H1 (cell line): Measurements from ENCODE around the gene NKD2. TPM values are rescaled to one million over a fixed set of nuclear protein-coding genes. Genes with fewer than 3 reads are reported as not detected.

Source experiments
- CTCF ChIA-PET: fragments of 300-600 bp; sonication (Branson Sonifier 250); formaldehyde crosslinking; loops from one replicate; lab custom pipeline; 2021; ENCODE audit not compliant: partially characterized antibody; lab: Charles Lee
- POLR2A ChIA-PET: fragments of 300-600 bp; sonication (Branson Sonifier 250); formaldehyde crosslinking; loops from one replicate; lab custom pipeline; 2021; ENCODE audit warnings: inconsistent platforms; ENCODE audit not compliant: partially characterized antibody; lab: Charles Lee
- DNase-seq, 2 experiments: peaks; one replicate each; pipeline versions ENCODE4 v3.0.0 to v3.0.0-alpha.2; 2010 to 2022; ENCODE audit warnings: low spot score in 2 of 2, low read depth in 1 of 2, mixed read lengths in 1 of 2
- FAIRE-seq: peaks from 2 replicates; lab custom pipeline; 2011; peaks lifted over from hg19 to GRCh38; lab: Jason Lieb, UNC
- H2AFZ ChIP-seq: 2 replicates; pipeline ENCODE4 v1.8.1; 2012; ENCODE audit warnings: low read length, inconsistent platforms
- H2AK5ac ChIP-seq: 2 replicates; pipeline ENCODE4 v1.6.1; 2013; ENCODE audit warnings: low read depth, low read length
- H2BK120ac ChIP-seq: replicated peaks from 2 replicates; pipeline ENCODE3; 2013; ENCODE audit warnings: low read depth, low read length, inconsistent platforms
- H2BK12ac ChIP-seq: 2 replicates; pipeline ENCODE4 v1.6.1; 2013; ENCODE audit warnings: low read depth, low read length
- H2BK15ac ChIP-seq: 2 replicates; pipeline ENCODE4 v1.6.1; 2013; ENCODE audit warnings: low read length
- H2BK20ac ChIP-seq: 2 replicates; pipeline ENCODE4 v1.6.1; 2013; ENCODE audit warnings: low read length
- H2BK5ac ChIP-seq: 2 replicates; pipeline ENCODE4 v1.6.1; 2013; ENCODE audit warnings: low read depth, low read length
- H3K14ac ChIP-seq: 2 replicates; pipeline ENCODE4 v1.6.1; 2013; ENCODE audit warnings: inconsistent platforms; ENCODE audit not compliant: insufficient read length
- H3K18ac ChIP-seq: 2 replicates; pipeline ENCODE4 v1.6.1; 2013; ENCODE audit warnings: low read length; ENCODE audit errors: extremely low read depth
- H3K23ac ChIP-seq: 2 replicates; pipeline ENCODE4 v1.6.1; 2013; ENCODE audit warnings: inconsistent platforms; ENCODE audit not compliant: insufficient read length
- H3K23me2 ChIP-seq: 2 replicates; pipeline ENCODE4 v1.6.1; 2013; ENCODE audit warnings: low read depth, low read length
- H3K27ac ChIP-seq: 2 replicates; pipeline ENCODE4 v1.6.1; 2011; ENCODE audit warnings: low read depth, low read length, inconsistent platforms
- H3K27me3 ChIP-seq, 4 experiments: replicated peaks in 1 of 4; 1 replicate in 1 of 4; 2 replicates in 3 of 4; pipeline versions ENCODE4 v1.6.1 to v1.8.1; 2011 to 2013; ENCODE audit warnings: low read length in 3 of 4, mild to moderate bottlenecking in 3 of 4, inconsistent platforms in 2 of 4, mixed read lengths in 2 of 4, moderate library complexity in 1 of 4; ENCODE audit not compliant: control insufficient read depth in 3 of 4, insufficient read depth in 3 of 4; ENCODE audit errors: extremely low read depth in 1 of 4
- H3K36me3 ChIP-seq, 4 experiments: 2 replicates each; pipeline versions ENCODE4 v1.6.1 to v1.8.1; 2011 to 2013; ENCODE audit warnings: mild to moderate bottlenecking in 4 of 4, low read length in 3 of 4, moderate library complexity in 2 of 4, control low read depth in 1 of 4, inconsistent platforms in 1 of 4; ENCODE audit not compliant: insufficient read depth in 4 of 4, control insufficient read depth in 2 of 4
- H3K4ac ChIP-seq: replicated peaks from 2 replicates; pipeline ENCODE3; 2013; ENCODE audit warnings: low read length, low read depth, mixed read lengths, inconsistent platforms; ENCODE audit not compliant: insufficient read length
- H3K4me1 ChIP-seq, 4 experiments: replicated peaks in 1 of 4; 1 replicate in 1 of 4; 2 replicates in 3 of 4; pipeline versions ENCODE4 v1.6.1 to v1.8.1; 2011 to 2013; ENCODE audit warnings: low read length in 3 of 4, inconsistent platforms in 2 of 4, mixed read lengths in 1 of 4; ENCODE audit not compliant: insufficient read depth in 4 of 4, control insufficient read depth in 3 of 4
- H3K4me2 ChIP-seq, 2 experiments: 2 replicates each; pipeline versions ENCODE4 v1.6.1 to v1.8.1; 2011 to 2013; ENCODE audit warnings: low read depth in 2 of 2, low read length in 2 of 2, control low read depth in 1 of 2, inconsistent platforms in 1 of 2, mild to moderate bottlenecking in 1 of 2; ENCODE audit not compliant: insufficient read depth in 1 of 2
- H3K4me3 ChIP-seq, 4 experiments: fragments of 200-600, 300-600 bp in 1 of 4; sonication (generic), shearing (Covaris generic), sonication (Bioruptor Twin) in 1 of 4; 2 replicates each; pipeline versions ENCODE4 v1.5.1 to v1.8.1; 2011 to 2016; ENCODE audit warnings: low read length in 4 of 4, low read depth in 3 of 4, control low read depth in 2 of 4, inconsistent platforms in 2 of 4, mild to moderate bottlenecking in 2 of 4, mixed read lengths in 1 of 4, moderate library complexity in 1 of 4; ENCODE audit not compliant: insufficient read depth in 2 of 4; ENCODE audit errors: extremely low read depth in 1 of 4
- H3K56ac ChIP-seq: replicated peaks from 2 replicates; pipeline ENCODE3; 2013; ENCODE audit warnings: low read depth, mild to moderate bottlenecking, mixed read lengths, low read length, inconsistent platforms; ENCODE audit not compliant: insufficient read length
- H3K79me1 ChIP-seq: 2 replicates; pipeline ENCODE4 v1.6.1; 2013; ENCODE audit warnings: low read depth, low read length, control low read depth
- H3K79me2 ChIP-seq, 2 experiments: 2 replicates each; pipeline versions ENCODE4 v1.6.1 to v1.8.1; 2012 to 2013; ENCODE audit warnings: low read length in 2 of 2, mild to moderate bottlenecking in 2 of 2, inconsistent platforms in 1 of 2; ENCODE audit not compliant: insufficient read depth in 2 of 2, control insufficient read depth in 1 of 2
- H3K9ac ChIP-seq, 4 experiments: replicated peaks in 1 of 4; 1 replicate in 1 of 4; 2 replicates in 3 of 4; pipeline versions ENCODE4 v1.6.1 to v1.8.1; 2011 to 2013; ENCODE audit warnings: low read depth in 3 of 4, low read length in 3 of 4, control low read depth in 2 of 4, mild to moderate bottlenecking in 2 of 4, moderate library complexity in 2 of 4, inconsistent platforms in 1 of 4; ENCODE audit errors: extremely low read depth in 1 of 4
- H3K9me3 ChIP-seq, 2 experiments: 2 replicates each; pipeline versions ENCODE4 v1.6.1 to v1.8.1; 2012 to 2013; ENCODE audit warnings: mild to moderate bottlenecking in 2 of 2, moderate library complexity in 2 of 2, control low read depth in 1 of 2, inconsistent platforms in 1 of 2, low read depth in 1 of 2, low read length in 1 of 2, mixed read lengths in 1 of 2; ENCODE audit not compliant: insufficient read depth in 2 of 2
- H4K20me1 ChIP-seq, 2 experiments: replicated peaks in 1 of 2; 2 replicates each; pipeline versions ENCODE3 to v1.8.1; 2011 to 2013; ENCODE audit warnings: inconsistent platforms in 2 of 2, low read length in 2 of 2, mild to moderate bottlenecking in 1 of 2; ENCODE audit not compliant: insufficient read depth in 2 of 2, control insufficient read depth in 1 of 2
- H4K5ac ChIP-seq: 2 replicates; pipeline ENCODE4 v1.6.1; 2013; ENCODE audit warnings: low read length, low read depth, mixed read lengths, inconsistent platforms; ENCODE audit not compliant: insufficient read length
- H4K8ac ChIP-seq: 2 replicates; pipeline ENCODE4 v1.8.0; 2013; ENCODE audit warnings: mild to moderate bottlenecking, moderate library complexity, low read length, inconsistent platforms; ENCODE audit not compliant: insufficient read depth; ENCODE audit errors: extremely low read depth
- H4K91ac ChIP-seq: replicated peaks from 2 replicates; pipeline ENCODE3; 2013; ENCODE audit warnings: low read length, mixed read lengths, inconsistent platforms; ENCODE audit not compliant: insufficient read length
- ASH2L ChIP-seq: fragments of 200-600, 300-600 bp; sonication (generic); IDR thresholded peaks from one replicate; pipeline ENCODE4 v1.7.1; 2017; ENCODE audit warnings: low read length
- BRCA1 ChIP-seq: IDR thresholded peaks from 2 replicates; pipeline ENCODE4 v1.6.1; 2012; ENCODE audit warnings: low read depth, low read length, improper control_type of control experiment
- CHD2 ChIP-seq: IDR thresholded peaks from 2 replicates; pipeline ENCODE4 v1.6.1; 2012; ENCODE audit warnings: low read length, improper control_type of control experiment
- GTF2F1 ChIP-seq: IDR thresholded peaks from 2 replicates; pipeline ENCODE4 v1.6.1; 2012; ENCODE audit warnings: low read depth, low read length, improper control_type of control experiment, borderline replicate concordance
- MAFK ChIP-seq: IDR thresholded peaks from 2 replicates; pipeline ENCODE4 v1.6.1; 2012; ENCODE audit warnings: low read depth, mild to moderate bottlenecking, improper control_type of control experiment, low read length
- MAX ChIP-seq: IDR thresholded peaks from 2 replicates; pipeline ENCODE4 v1.6.1; 2012; ENCODE audit warnings: inconsistent platforms
- POLR2AphosphoS5 ChIP-seq: IDR thresholded peaks from 2 replicates; pipeline ENCODE4 v1.6.1; 2011; ENCODE audit warnings: low read depth, low read length
- RNF2 ChIP-seq: fragments of 200-900, 300-1000 bp; sonication (generic); IDR thresholded peaks from 2 replicates; pipeline ENCODE4 v1.7.1; 2016; ENCODE audit warnings: borderline replicate concordance, low read depth, mild to moderate bottlenecking, antibody characterized with exemption, low read length; ENCODE audit not compliant: poor library complexity, severe bottlenecking; ENCODE audit errors: missing control alignments
- SIX5 ChIP-seq: IDR thresholded peaks from 2 replicates; pipeline ENCODE4 v1.6.1; 2011; ENCODE audit warnings: mild to moderate bottlenecking, low read depth, low read length
- SP4 ChIP-seq: IDR thresholded peaks from 2 replicates; pipeline ENCODE4 v1.6.1; 2012; ENCODE audit warnings: low read length, inconsistent platforms
- SUZ12 ChIP-seq: fragments of 200-600 bp; sonication (generic); IDR thresholded peaks from 2 replicates; pipeline ENCODE4 v1.6.1; 2012; ENCODE audit warnings: mild to moderate bottlenecking, inconsistent platforms, low read length, moderate library complexity, mixed read lengths
- USF2 ChIP-seq: IDR thresholded peaks from 2 replicates; pipeline ENCODE4 v1.6.1; 2011; ENCODE audit warnings: low read length, improper control_type of control experiment
- WGBS, 2 experiments: shearing (Covaris generic) in 1 of 2; methylation state at CpG; one replicate each; pipeline versions ENCODE4 v1.1.6 to v1.1.7; 2013 to 2015; ENCODE audit warnings: low lambda C conversion rate in 2 of 2, mixed read lengths in 2 of 2, inconsistent platforms in 1 of 2, low coverage in 1 of 2, missing lambda C conversion rate in 1 of 2; ENCODE audit not compliant: insufficient replicate concordance in 2 of 2, insufficient coverage in 1 of 2, insufficient read length in 1 of 2; ENCODE audit errors: extremely low coverage in 1 of 2, missing lambda C conversion rate in 1 of 2; 5-methylcytosine and 5-hydroxymethylcytosine counted together
- polyA plus RNA-seq, 7 experiments: library from polyadenylated mRNA; depleted of rRNA in 3 of 7; stranded (reverse) in 5 of 7; unstranded in 2 of 7; fragments of >200 nt in 5 of 7; fragments of 200-250 nt in 2 of 7; gene quantifications; 1 replicate in 5 of 7; 2 replicates in 1 of 7; 4 replicates in 1 of 7; pipeline versions ENCODE4 v1.2.1 to v1.2.3, GENCODE V29; 2011 to 2013; ENCODE audit warnings: missing spikeins in 2 of 7, mixed read lengths in 2 of 7
- total RNA-seq: library from RNA; stranded (reverse); fragmentation: NEBNext Ultra II Directional; extraction: Animal tissue kit (Norgen Biotek cat#: 25700); gene quantifications from 2 replicates; pipeline ENCODE4 v1.2.1, GENCODE V29; 2021

Gene NKD2
- total and polyA plus RNA-seq, 2 of the 8 experiments (the other 6 are each of a cell fraction or from before 2014, with no cell fraction given): 5.5 to 7.9 TPM

GRCh38 chr5:1075931-1076330 is 67.3 kb downstream of the NKD2 start:
- Histone ChIP-seq H4K91ac (no peak overlapping the region), H2BK20ac (no peak overlapping the region), H3K4me1 (no peaks in the 10 kb centered on the region), H2AFZ (no peak overlapping the region), H4K5ac (no peak overlapping the region), H3K4me2 (no peak overlapping the region), H4K8ac (no peak overlapping the region), H2BK15ac (no peak overlapping the region), H3K36me3 (peaks cover 3 to 52% (median 14%) of the 10 kb centered on the region in 4 experiments; a peak in 5 of 8 replicates), H3K23ac (no peak overlapping the region), H3K79me2 (no peaks in the 10 kb centered on the region), H2AK5ac (no peak overlapping the region), H4K20me1 (peaks cover 0 to 8% of the 10 kb centered on the region in 2 experiments), H3K56ac (no peak overlapping the region), H3K18ac (no peak overlapping the region), H3K14ac (no peak overlapping the region), H2BK5ac (no peak overlapping the region), H3K9ac (no peak overlapping the region), H3K27me3 (no peaks in the 10 kb centered on the region), H2BK120ac (no peak overlapping the region), H3K4ac (no peak overlapping the region), H3K23me2 (no peaks in the 10 kb centered on the region), H3K27ac (no peak overlapping the region), H3K9me3 (no peaks in the 10 kb centered on the region), H2BK12ac (no peak overlapping the region), H3K4me3 (no peak overlapping the region), H3K79me1 (no peaks in the 10 kb centered on the region)
- POLR2A ChIA-PET: no interaction called here
- CTCF ChIA-PET: no interaction called here
- no peak for DNase-seq
- no peak for FAIRE-seq
- WGBS, 2 experiments: 94% methylated on average over 16 of the region's 17 CpGs; no CpG with 5 or more reads in 1 of the 2 experiments
- TF ChIP-seq ASH2L (no peak), MAX (no peak), SP4 (no peak), USF2 (no peak), BRCA1 (no peak), CHD2 (no peak), SUZ12 (no peak), POLR2AphosphoS5 (no peak), RNF2 (no peak), SIX5 (no peak), GTF2F1 (no peak), MAFK (no peak)
